GM23248 (cell line): ENCODE measurements around the gene SEMA4D.

Source experiments
- EZH2 ChIP-seq: fragments of 200-600 bp; sonication (generic); IDR thresholded peaks from 2 replicates; pipeline ENCODE4 v1.6.1; 2018; ENCODE audit warnings: antibody characterized with exemption, mild to moderate bottlenecking; ENCODE audit not compliant: insufficient read depth, poor library complexity, severe bottlenecking
- EZH2phosphoT487 ChIP-seq: fragments of 200-600 bp; sonication (generic); IDR thresholded peaks from 2 replicates; pipeline ENCODE4 v1.6.1; 2018; ENCODE audit warnings: antibody characterized with exemption, moderate library complexity, mild to moderate bottlenecking, low read depth; ENCODE audit not compliant: insufficient read depth

DNA sequence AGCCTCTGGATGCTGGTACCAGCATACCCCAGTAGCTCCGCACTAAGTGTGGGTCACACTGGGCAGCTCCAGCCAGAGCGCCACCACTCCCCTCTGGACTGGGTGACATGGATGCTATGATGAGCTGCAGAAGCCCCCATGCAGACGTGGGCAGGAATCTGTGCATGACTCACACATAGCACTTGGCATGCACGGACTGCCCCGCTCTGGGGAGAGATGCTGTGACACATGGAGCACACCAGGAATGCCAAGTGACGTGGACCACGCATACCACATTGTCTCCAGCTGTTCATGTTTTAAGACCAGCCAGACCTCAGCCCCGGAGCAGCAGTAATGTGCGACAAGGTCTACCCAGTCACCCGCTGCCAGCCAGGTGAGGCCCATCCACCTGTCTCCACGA, 64.1 kb downstream of the SEMA4D start:
- TF ChIP-seq EZH2 (no peak), EZH2phosphoT487 (no peak)
